Measurements from ENCODE around the gene MRPL33. TPM values are rescaled to one million over a fixed set of nuclear protein-coding genes. Genes with fewer than 3 reads are reported as not detected.
A peak's percentile ranks its signal among the peaks of the same experiment; 100 is the strongest.

MRPL33 gene
- total and polyA plus RNA-seq, 2 of the 13 experiments (the other 11 are each of a cell fraction or from before 2014, with no cell fraction given): 69.7 to 218 TPM

DNA sequence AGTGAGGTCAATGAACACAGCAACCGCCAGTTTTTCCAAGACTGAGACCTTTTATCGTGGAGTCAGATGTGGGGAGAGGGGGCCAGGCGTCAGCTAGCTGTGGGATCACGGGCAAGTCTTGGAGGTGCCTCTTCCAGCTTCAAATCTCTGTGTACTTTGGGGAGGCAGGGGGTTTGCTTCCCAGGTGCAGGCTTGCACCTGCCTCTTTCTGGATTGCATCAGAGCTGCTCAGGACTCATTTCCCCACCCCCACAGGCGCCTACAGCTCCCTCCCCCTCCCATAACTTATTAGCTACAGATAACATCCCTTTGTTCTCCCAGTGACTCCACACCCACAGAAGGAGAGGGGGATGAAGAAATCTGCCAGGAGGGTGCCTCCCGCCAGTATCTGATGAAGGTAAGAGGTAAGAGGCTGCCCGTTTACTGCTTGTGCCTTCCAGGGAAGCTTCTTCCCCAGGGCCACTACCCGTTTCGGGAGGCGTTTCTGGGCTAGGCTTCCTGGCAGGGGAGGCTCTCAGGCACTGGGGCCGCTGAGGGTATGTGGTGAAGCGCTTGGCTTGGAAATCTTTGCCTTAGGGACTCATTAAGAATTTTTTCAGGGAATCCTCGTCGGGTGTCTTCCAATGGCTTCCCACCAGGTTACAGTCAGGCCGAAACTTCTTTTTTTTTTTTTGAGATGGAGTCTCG, 18.8 kb upstream of the MRPL33 start (continued):
- TF ChIP-seq, protein P1, sequence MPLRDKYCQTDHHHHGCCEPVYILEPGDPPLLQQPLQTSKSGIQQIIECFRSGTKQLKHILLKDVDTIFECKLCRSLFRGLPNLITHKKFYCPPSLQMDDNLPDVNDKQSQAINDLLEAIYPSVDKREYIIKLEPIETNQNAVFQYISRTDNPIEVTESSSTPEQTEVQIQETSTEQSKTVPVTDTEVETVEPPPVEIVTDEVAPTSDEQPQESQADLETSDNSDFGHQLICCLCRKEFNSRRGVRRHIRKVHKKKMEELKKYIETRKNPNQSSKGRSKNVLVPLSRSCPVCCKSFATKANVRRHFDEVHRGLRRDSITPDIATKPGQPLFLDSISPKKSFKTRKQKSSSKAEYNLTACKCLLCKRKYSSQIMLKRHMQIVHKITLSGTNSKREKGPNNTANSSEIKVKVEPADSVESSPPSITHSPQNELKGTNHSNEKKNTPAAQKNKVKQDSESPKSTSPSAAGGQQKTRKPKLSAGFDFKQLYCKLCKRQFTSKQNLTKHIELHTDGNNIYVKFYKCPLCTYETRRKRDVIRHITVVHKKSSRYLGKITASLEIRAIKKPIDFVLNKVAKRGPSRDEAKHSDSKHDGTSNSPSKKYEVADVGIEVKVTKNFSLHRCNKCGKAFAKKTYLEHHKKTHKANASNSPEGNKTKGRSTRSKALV (CRISPR knock-in tag; IDR thresholded peaks at IDR 0.05): no peak; the same call in 1 of the 2 replicates
- TF ChIP-seq, protein P2, sequence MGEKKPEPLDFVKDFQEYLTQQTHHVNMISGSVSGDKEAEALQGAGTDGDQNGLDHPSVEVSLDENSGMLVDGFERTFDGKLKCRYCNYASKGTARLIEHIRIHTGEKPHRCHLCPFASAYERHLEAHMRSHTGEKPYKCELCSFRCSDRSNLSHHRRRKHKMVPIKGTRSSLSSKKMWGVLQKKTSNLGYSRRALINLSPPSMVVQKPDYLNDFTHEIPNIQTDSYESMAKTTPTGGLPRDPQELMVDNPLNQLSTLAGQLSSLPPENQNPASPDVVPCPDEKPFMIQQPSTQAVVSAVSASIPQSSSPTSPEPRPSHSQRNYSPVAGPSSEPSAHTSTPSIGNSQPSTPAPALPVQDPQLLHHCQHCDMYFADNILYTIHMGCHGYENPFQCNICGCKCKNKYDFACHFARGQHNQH (CRISPR knock-in tag; IDR thresholded peaks at IDR 0.05): no peak
- TF ChIP-seq TP53 (CRISPR knock-in tag; conservative IDR thresholded peaks at IDR 0.05) (no peak), TARDBP (CRISPR knock-in tag; IDR thresholded peaks at IDR 0.05) (peak; percentile 24; the same call in 1 of the 2 replicates), SCMH1 (CRISPR knock-in tag; IDR thresholded peaks at IDR 0.05; ENCODE audit: borderline replicate concordance) (no peak), ZNF224 (CRISPR knock-in tag; IDR thresholded peaks at IDR 0.05) (no peak), ZNF678 (CRISPR knock-in tag; IDR thresholded peaks at IDR 0.05) (no peak), TEAD3 (CRISPR knock-in tag; optimal IDR thresholded peaks at IDR 0.05; ENCODE audit: borderline replicate concordance) (no peak), ATM (IDR thresholded peaks at IDR 0.05; ENCODE audit: borderline replicate concordance) (no peak), ZNF552 (CRISPR knock-in tag; IDR thresholded peaks at IDR 0.05; ENCODE audit: borderline replicate concordance) (no peak), SSRP1 (CRISPR knock-in tag; IDR thresholded peaks at IDR 0.05) (no peak), ZNF775 (CRISPR knock-in tag; IDR thresholded peaks at IDR 0.05; ENCODE audit: borderline replicate concordance) (peak; percentile 53; the same call in 1 of the 2 replicates), ZNF746 (CRISPR knock-in tag; IDR thresholded peaks at IDR 0.05) (peak; percentile 61; the same call in 1 of the 2 replicates), RBFOX2 (IDR thresholded peaks at IDR 0.05; ENCODE audit: low read depth, low read length) (peak; percentile 81)
- TF ChIP-seq, protein P3, sequence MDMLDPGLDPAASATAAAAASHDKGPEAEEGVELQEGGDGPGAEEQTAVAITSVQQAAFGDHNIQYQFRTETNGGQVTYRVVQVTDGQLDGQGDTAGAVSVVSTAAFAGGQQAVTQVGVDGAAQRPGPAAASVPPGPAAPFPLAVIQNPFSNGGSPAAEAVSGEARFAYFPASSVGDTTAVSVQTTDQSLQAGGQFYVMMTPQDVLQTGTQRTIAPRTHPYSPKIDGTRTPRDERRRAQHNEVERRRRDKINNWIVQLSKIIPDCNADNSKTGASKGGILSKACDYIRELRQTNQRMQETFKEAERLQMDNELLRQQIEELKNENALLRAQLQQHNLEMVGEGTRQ (IDR thresholded peaks at IDR 0.05; ENCODE audit: low read depth, low read length): no peak
- TF ChIP-seq, protein P3 (CRISPR knock-in tag; IDR thresholded peaks at IDR 0.05; ENCODE audit: borderline replicate concordance): no peak
- TF ChIP-seq, protein P4, sequence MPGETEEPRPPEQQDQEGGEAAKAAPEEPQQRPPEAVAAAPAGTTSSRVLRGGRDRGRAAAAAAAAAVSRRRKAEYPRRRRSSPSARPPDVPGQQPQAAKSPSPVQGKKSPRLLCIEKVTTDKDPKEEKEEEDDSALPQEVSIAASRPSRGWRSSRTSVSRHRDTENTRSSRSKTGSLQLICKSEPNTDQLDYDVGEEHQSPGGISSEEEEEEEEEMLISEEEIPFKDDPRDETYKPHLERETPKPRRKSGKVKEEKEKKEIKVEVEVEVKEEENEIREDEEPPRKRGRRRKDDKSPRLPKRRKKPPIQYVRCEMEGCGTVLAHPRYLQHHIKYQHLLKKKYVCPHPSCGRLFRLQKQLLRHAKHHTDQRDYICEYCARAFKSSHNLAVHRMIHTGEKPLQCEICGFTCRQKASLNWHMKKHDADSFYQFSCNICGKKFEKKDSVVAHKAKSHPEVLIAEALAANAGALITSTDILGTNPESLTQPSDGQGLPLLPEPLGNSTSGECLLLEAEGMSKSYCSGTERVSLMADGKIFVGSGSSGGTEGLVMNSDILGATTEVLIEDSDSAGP (CRISPR knock-in tag; IDR thresholded peaks at IDR 0.05; ENCODE audit: borderline replicate concordance): peak; percentile 73; the same call in 1 of the 2 replicates
- TF ChIP-seq, protein P5, sequence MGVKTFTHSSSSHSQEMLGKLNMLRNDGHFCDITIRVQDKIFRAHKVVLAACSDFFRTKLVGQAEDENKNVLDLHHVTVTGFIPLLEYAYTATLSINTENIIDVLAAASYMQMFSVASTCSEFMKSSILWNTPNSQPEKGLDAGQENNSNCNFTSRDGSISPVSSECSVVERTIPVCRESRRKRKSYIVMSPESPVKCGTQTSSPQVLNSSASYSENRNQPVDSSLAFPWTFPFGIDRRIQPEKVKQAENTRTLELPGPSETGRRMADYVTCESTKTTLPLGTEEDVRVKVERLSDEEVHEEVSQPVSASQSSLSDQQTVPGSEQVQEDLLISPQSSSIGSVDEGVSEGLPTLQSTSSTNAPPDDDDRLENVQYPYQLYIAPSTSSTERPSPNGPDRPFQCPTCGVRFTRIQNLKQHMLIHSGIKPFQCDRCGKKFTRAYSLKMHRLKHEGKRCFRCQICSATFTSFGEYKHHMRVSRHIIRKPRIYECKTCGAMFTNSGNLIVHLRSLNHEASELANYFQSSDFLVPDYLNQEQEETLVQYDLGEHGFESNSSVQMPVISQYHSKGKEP (CRISPR knock-in tag; IDR thresholded peaks at IDR 0.05): no peak
- TF ChIP-seq, protein P6, sequence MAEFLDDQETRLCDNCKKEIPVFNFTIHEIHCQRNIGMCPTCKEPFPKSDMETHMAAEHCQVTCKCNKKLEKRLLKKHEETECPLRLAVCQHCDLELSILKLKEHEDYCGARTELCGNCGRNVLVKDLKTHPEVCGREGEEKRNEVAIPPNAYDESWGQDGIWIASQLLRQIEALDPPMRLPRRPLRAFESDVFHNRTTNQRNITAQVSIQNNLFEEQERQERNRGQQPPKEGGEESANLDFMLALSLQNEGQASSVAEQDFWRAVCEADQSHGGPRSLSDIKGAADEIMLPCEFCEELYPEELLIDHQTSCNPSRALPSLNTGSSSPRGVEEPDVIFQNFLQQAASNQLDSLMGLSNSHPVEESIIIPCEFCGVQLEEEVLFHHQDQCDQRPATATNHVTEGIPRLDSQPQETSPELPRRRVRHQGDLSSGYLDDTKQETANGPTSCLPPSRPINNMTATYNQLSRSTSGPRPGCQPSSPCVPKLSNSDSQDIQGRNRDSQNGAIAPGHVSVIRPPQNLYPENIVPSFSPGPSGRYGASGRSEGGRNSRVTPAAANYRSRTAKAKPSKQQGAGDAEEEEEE (CRISPR knock-in tag; IDR thresholded peaks at IDR 0.05; ENCODE audit: borderline replicate concordance): no peak
